Stimulated activated CD4-positive, alpha-beta T cell treated with anti-CD3 and anti-CD28 coated beads, Interleukin-1b, Interleukin-23, amount 100 ng/mL, for 24 hours (primary cell): ENCODE measurements around the gene SPDYE16.
A peak's percentile ranks its signal among the peaks of the same experiment; 100 is the strongest.
"Not testable (repeated sequence)": the region's sequence is repeated elsewhere in the genome, so short reads cannot be mapped to it uniquely, and the experiment has no call there.

Experiments used
- DNase-seq, 4 experiments: peaks; one replicate each; pipeline ENCODE4 v3.0.0-alpha.2; 2020; ENCODE audit warnings: low read depth in 4 of 4, low spot score in 1 of 4

SPDYE16 gene

GRCh38 chr7:76543197-76543596 is at the start of gene SPDYE16:
SPDYE16 (minus strand) TSS chr7:76543297; CDS start chr7:76541459, 1,838 bp downstream.
- not testable (repeated sequence) for DNase-seq

GRCh38 chr7:76592694-76593093 is 49.6 kb upstream of the SPDYE16 start:
- DNase-seq: not testable (repeated sequence)

- DNase-seq: not testable (repeated sequence)
Observed at GRCh38 chr7:76591602-76592304, 48.7 kb upstream of the SPDYE16 start.

- not testable (repeated sequence) for DNase-seq
Observed at GRCh38 chr7:76591033-76591432, 47.9 kb upstream of the SPDYE16 start.

GRCh38 chr7:76588586-76588985 is 45.5 kb upstream of the SPDYE16 start:
- DNase-seq: not testable (repeated sequence)

- not testable (repeated sequence) for DNase-seq
Observed at GRCh38 chr7:76586585-76587315, 43.7 kb upstream of the SPDYE16 start.

GRCh38 chr7:76583636-76584281 is 40.7 kb upstream of the SPDYE16 start:
- DNase-seq: not testable (repeated sequence)

GRCh38 chr7:76582848-76583631 is 39.9 kb upstream of the SPDYE16 start:
- DNase-seq: peak in 2 of 4 experiments; percentile 8 to 10

GRCh38 chr7:76575919-76576655 is 33.0 kb upstream of the SPDYE16 start:
- DNase-seq: not testable (repeated sequence)

GRCh38 chr7:76575431-76575830 is 32.3 kb upstream of the SPDYE16 start:
- DNase-seq: not testable (repeated sequence)

GRCh38 chr7:76572296-76572695 is 29.2 kb upstream of the SPDYE16 start:
- DNase-seq: not testable (repeated sequence)

- not testable (repeated sequence) for DNase-seq
Observed at GRCh38 chr7:76570324-76570775, 27.3 kb upstream of the SPDYE16 start.

GRCh38 chr7:76568742-76569141 is 25.6 kb upstream of the SPDYE16 start:
- not testable (repeated sequence) for DNase-seq

GRCh38 chr7:76567753-76568152 is 24.7 kb upstream of the SPDYE16 start:
- not testable (repeated sequence) for DNase-seq

- not testable (repeated sequence) for DNase-seq
Observed at GRCh38 chr7:76567311-76567710, 24.2 kb upstream of the SPDYE16 start.

- DNase-seq: not testable (repeated sequence)
Observed at GRCh38 chr7:76565001-76565400, 21.9 kb upstream of the SPDYE16 start.

GRCh38 chr7:76561342-76561741 is 18.2 kb upstream of the SPDYE16 start:
- not testable (repeated sequence) for DNase-seq

- not testable (repeated sequence) for DNase-seq
Observed at GRCh38 chr7:76560157-76560556, 17.1 kb upstream of the SPDYE16 start.

GRCh38 chr7:76559685-76560084 is 16.6 kb upstream of the SPDYE16 start:
- DNase-seq: not testable (repeated sequence)

GRCh38 chr7:76551992-76552391 is 8.9 kb upstream of the SPDYE16 start:
- not testable (repeated sequence) for DNase-seq
